Adrenal gland (tissue), 5 donors: ENCODE results near the gene NDUFS8.

Experiments used
- CTCF ChIP-seq, 6 experiments: fragments of 450-650 bp in 4 of 6; fragments of 200-600 bp in 2 of 6; sonication (generic) in 1 of 6; IDR thresholded peaks; 1 replicate in 5 of 6; 2 replicates in 1 of 6; pipeline versions ENCODE4 v1.5.1 to v1.8.0; 2016 to 2021; ENCODE audit warnings: antibody characterized with exemption in 6 of 6, mild to moderate bottlenecking in 2 of 6, moderate library complexity in 1 of 6
- POLR2A ChIP-seq, 2 donors: fragments of 450-650 bp; IDR thresholded peaks; one replicate each; pipeline ENCODE4 v1.6.1; 2017; ENCODE audit warnings: antibody characterized with exemption in 2 of 2, mild to moderate bottlenecking in 2 of 2, moderate library complexity in 1 of 2
- donor health status: DM: no; HTN: no; CAD: no.

DNA sequence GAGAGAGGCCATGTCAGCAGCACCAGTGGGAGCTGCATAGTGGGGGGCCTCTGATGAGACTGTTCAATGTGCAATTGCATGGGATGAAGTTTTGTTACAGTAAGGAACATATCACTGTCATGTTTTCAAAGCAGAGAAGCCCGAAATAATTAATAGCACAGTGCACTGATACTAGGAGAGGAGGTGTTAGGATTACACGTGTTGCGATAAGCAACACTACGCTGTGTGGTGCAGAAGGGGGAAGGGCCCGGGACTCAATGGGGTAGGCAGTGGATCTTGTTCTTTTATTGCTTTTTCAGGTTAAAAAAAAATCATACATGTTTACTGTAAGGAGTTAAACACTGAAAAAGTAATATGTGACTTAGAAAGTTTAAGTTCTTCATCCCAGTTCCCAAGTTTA, 37.5 kb downstream of the NDUFS8 start:
- TF ChIP-seq POLR2A (IDR thresholded peaks at IDR 0.05): no peak
- no peak for TF ChIP-seq CTCF (IDR thresholded peaks at IDR 0.05)
